GM23248 (cell line): ENCODE results near the gene DENND6B. TPM values are rescaled to one million over a fixed set of nuclear protein-coding genes. Genes with fewer than 3 reads are reported as not detected.

ENCODE experiments used
- DNase-seq: peaks from one replicate; pipeline ENCODE4 v3.0.0-alpha.2; 2015
- H2AFZ ChIP-seq: fragments of 200-600 bp; sonication (generic); 2 replicates; pipeline ENCODE4 v1.6.1; 2016; ENCODE audit warnings: antibody characterized with exemption
- H3F3A ChIP-seq: fragments of 200-600 bp; sonication (generic); 2 replicates; pipeline ENCODE4 v1.6.1; 2016; ENCODE audit warnings: mild to moderate bottlenecking, antibody characterized with exemption, mixed run types; ENCODE audit not compliant: insufficient read depth
- H3K27ac ChIP-seq: fragments of 200-600 bp; sonication (generic); 2 replicates; pipeline ENCODE4 v1.5.1; 2016; ENCODE audit warnings: mild to moderate bottlenecking
- H3K27me3 ChIP-seq: fragments of 200-600 bp; sonication (generic); replicated peaks from 2 replicates; pipeline ENCODE4 v1.6.1; 2016; ENCODE audit warnings: mild to moderate bottlenecking; ENCODE audit not compliant: insufficient read depth
- H3K36me3 ChIP-seq: fragments of 200-600 bp; sonication (generic); 2 replicates; pipeline ENCODE4 v1.6.1; 2016; ENCODE audit warnings: low read depth, mild to moderate bottlenecking
- H3K4me1 ChIP-seq: fragments of 200-600 bp; sonication (generic); 2 replicates; pipeline ENCODE4 v1.6.1; 2016; ENCODE audit warnings: mild to moderate bottlenecking; ENCODE audit not compliant: insufficient read depth
- H3K4me2 ChIP-seq: fragments of 200-600 bp; sonication (generic); one replicate; pipeline ENCODE4 v1.6.1; 2016; ENCODE audit warnings: mild to moderate bottlenecking; ENCODE audit not compliant: unreplicated experiment
- H3K4me3 ChIP-seq: fragments of 200-600 bp; sonication (generic); 2 replicates; pipeline ENCODE4 v1.5.1; 2016; ENCODE audit warnings: mild to moderate bottlenecking
- H3K79me2 ChIP-seq: fragments of 200-600 bp; sonication (generic); 2 replicates; pipeline ENCODE4 v1.6.1; 2016; ENCODE audit warnings: mild to moderate bottlenecking; ENCODE audit not compliant: insufficient read depth
- H3K9ac ChIP-seq: fragments of 200-600 bp; sonication (generic); 2 replicates; pipeline ENCODE4 v1.6.1; 2016; ENCODE audit warnings: mild to moderate bottlenecking
- H3K9me2 ChIP-seq: fragments of 200-600 bp; sonication (generic); 2 replicates; pipeline ENCODE4 v1.6.1; 2016; ENCODE audit warnings: mixed run types, mild to moderate bottlenecking, moderate library complexity; ENCODE audit not compliant: insufficient read depth
- H3K9me3 ChIP-seq: fragments of 200-600 bp; sonication (generic); one replicate; pipeline ENCODE4 v1.6.1; 2017; ENCODE audit warnings: low read depth
- H4K20me1 ChIP-seq: fragments of 200-600 bp; sonication (generic); 2 replicates; pipeline ENCODE4 v1.6.0; 2016; ENCODE audit not compliant: insufficient read depth
- EZH2 ChIP-seq: fragments of 200-600 bp; sonication (generic); IDR thresholded peaks from 2 replicates; pipeline ENCODE4 v1.6.1; 2018; ENCODE audit warnings: antibody characterized with exemption, mild to moderate bottlenecking; ENCODE audit not compliant: insufficient read depth, poor library complexity, severe bottlenecking
- EZH2phosphoT487 ChIP-seq: fragments of 200-600 bp; sonication (generic); IDR thresholded peaks from 2 replicates; pipeline ENCODE4 v1.6.1; 2018; ENCODE audit warnings: antibody characterized with exemption, moderate library complexity, mild to moderate bottlenecking, low read depth; ENCODE audit not compliant: insufficient read depth
- whole genome bisulfite sequencing, 2 experiments: methylation state at CpG; one replicate each; pipeline ENCODE4 v1.1.6; 2015 to 2017; ENCODE audit warnings: low lambda C conversion rate in 2 of 2, low coverage in 1 of 2; ENCODE audit errors: missing lambda C conversion rate in 2 of 2; 5-methylcytosine and 5-hydroxymethylcytosine counted together
- in situ Hi-C: fragments of 300-500 bp; cut with MboI; formaldehyde crosslinking; loops from 2 replicates; pipeline ENCODE4 v1.15.0; 2020
- polyA plus RNA-seq: library from polyadenylated mRNA; unstranded; fragments of >200 nt; fragmentation: Nextera tagmentation; extraction: Ambion mirVana; gene quantifications from 2 replicates; pipeline ENCODE4 v1.2.1, GENCODE V29; 2016
- total RNA-seq: library from RNA; depleted of rRNA; stranded (reverse); fragments of >200 nt; shearing (Covaris generic); gene quantifications from 2 replicates; pipeline ENCODE4 v1.2.3, GENCODE V29; 2014

DENND6B gene
- total and polyA plus RNA-seq, 2 experiments from 2014 or later, result 5.7 to 6.1 TPM

DNA sequence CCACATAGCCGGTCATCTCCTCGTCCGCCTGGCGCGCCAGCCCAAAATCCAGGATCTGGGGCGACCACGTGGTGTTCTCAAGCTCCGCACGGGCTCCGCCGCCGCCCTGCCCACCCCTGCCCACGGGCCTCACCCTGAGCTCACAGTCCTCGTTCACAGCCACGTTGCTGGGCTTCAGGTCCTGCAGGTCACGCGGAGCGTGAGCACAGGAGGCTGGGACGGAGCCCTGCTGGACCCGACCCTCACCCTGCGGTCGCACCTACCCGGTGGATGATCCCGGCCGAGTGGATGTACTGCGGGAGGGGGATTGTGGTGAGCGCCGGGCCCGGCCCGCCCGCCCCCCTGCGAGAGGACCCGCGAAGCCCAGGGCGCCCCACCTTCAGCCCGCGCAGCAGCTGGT lies 59.8 kb downstream of the DENND6B start:
- 36 to 39% methylated on average over 30 to 34 of the region's 37 CpGs for WGBS, 2 experiments
- H2AFZ ChIP-seq, result no peak overlapping the region
- no peak for DNase-seq
- no peaks in the 10 kb centered on the region for H3K36me3 ChIP-seq
- no peaks in the 10 kb centered on the region for H4K20me1 ChIP-seq
- H3K9me2 ChIP-seq, result no peaks in the 10 kb centered on the region
- H3K9me3 ChIP-seq, result no peaks in the 10 kb centered on the region
- TF ChIP-seq EZH2 (no peak), EZH2phosphoT487 (no peak)
- H3K4me2 ChIP-seq, result no peak overlapping the region
- peak overlapping the region; percentile 63; the same call in 1 of the 2 replicates for H3K4me3 ChIP-seq
- peaks cover 7% of the 10 kb centered on the region for H3K4me1 ChIP-seq
- H3K27me3 ChIP-seq, result no peaks in the 10 kb centered on the region
- H3K79me2 ChIP-seq, result no peaks in the 10 kb centered on the region
- no peak overlapping the region for H3K27ac ChIP-seq
- no peak overlapping the region for H3K9ac ChIP-seq
- H3F3A ChIP-seq, result no peaks in the 10 kb centered on the region
- in situ Hi-C loops, result no loop called here

DNA sequence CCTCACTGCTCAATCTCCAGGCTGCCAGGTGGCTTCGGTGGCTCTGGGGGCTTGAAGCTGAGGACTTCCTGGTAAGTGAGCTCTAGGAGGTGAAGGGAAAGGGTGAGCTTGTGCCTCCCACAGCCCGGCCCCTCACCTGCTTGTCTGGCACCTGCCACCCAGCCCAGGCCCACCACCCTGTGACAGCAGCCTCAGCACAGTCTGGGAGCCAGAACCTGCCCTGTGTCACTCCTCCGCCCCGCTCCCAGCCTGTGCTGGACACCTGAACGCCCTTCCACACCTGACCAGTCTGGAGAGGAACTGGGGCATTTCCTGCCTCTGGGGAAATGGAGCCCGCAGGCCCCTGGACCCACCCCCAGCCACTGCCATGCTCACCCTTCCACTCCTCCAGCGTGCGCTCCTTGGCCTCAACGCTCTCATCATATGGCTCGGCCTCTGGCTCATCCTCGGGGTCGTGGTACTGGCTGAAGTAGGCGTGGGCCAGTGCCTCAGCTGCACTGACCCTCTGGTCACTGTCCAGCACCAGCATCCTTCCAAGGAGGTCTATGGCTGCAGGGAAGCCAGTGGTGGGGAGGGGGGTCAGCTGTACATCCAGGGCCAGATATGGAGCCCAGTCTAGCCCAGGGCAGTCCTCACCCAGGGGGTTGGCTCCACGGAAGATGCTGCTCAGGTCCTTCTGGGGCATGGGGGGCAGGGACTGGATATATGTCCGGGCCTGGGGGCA lies 61.7 kb downstream of the DENND6B start:
- no peaks in the 10 kb centered on the region for H3K9me3 ChIP-seq
- H3F3A ChIP-seq, result no peaks in the 10 kb centered on the region
- no peak for DNase-seq
- TF ChIP-seq EZH2phosphoT487 (no peak), EZH2 (no peak)
- H4K20me1 ChIP-seq, result no peaks in the 10 kb centered on the region
- no peak overlapping the region for H3K4me2 ChIP-seq
- peaks cover 3% of the 10 kb centered on the region; the same call in 1 of the 2 replicates for H3K79me2 ChIP-seq
- 0 out of 2 replicates have a peak, but pooled peaks cover 2% of the 10 kb centered on the region for H3K4me1 ChIP-seq
- H3K27ac ChIP-seq, result no peak overlapping the region
- 80 to 81% methylated on average over 13 to 15 of the region's 15 CpGs for WGBS, 2 experiments
- H3K4me3 ChIP-seq, result no peak overlapping the region
- H3K9ac ChIP-seq, result no peak overlapping the region
- H3K27me3 ChIP-seq, result no peaks in the 10 kb centered on the region
- no peaks in the 10 kb centered on the region for H3K9me2 ChIP-seq
- no peaks in the 10 kb centered on the region for H3K36me3 ChIP-seq
- no peak overlapping the region for H2AFZ ChIP-seq
- in situ Hi-C loops, result no loop called here

- Histone ChIP-seq H3K9me2 (no peaks in the 10 kb centered on the region), H3F3A (no peaks in the 10 kb centered on the region), H3K36me3 (no peaks in the 10 kb centered on the region), H4K20me1 (no peaks in the 10 kb centered on the region), H3K79me2 (peaks cover 9% of the 10 kb centered on the region), H3K4me1 (0 out of 2 replicates have a peak, but pooled peaks cover 3% of the 10 kb centered on the region), H3K9me3 (no peaks in the 10 kb centered on the region), H3K27ac (no peak overlapping the region), H3K4me2 (no peak overlapping the region), H2AFZ (no peak overlapping the region), H3K4me3 (no peak overlapping the region), H3K9ac (no peak overlapping the region), H3K27me3 (no peaks in the 10 kb centered on the region)
- in situ Hi-C loops, result no loop called here
- TF ChIP-seq EZH2 (no peak), EZH2phosphoT487 (no peak)
- WGBS, 2 experiments, result 68 to 74% methylated on average over 14 to 15 of the region's 15 CpGs
- DNase-seq, result no peak
Measured at GRCh38 chr22:50264104-50264745, 62.6 kb downstream of the DENND6B start.

- H3F3A ChIP-seq, result no peaks in the 10 kb centered on the region
- DNase-seq, result no peak
- no peak overlapping the region for H3K4me2 ChIP-seq
- H3K27me3 ChIP-seq, result no peaks in the 10 kb centered on the region
- H3K4me1 ChIP-seq, result 0 out of 2 replicates have a peak, but pooled peaks cover 3% of the 10 kb centered on the region
- no peak overlapping the region for H3K9ac ChIP-seq
- no peaks in the 10 kb centered on the region for H3K9me2 ChIP-seq
- H3K27ac ChIP-seq, result no peak overlapping the region
- TF ChIP-seq EZH2 (no peak), EZH2phosphoT487 (no peak)
- H3K9me3 ChIP-seq, result no peaks in the 10 kb centered on the region
- H2AFZ ChIP-seq, result no peak overlapping the region
- H3K4me3 ChIP-seq, result no peak overlapping the region
- H3K79me2 ChIP-seq, result peaks cover 21% of the 10 kb centered on the region
- no peaks in the 10 kb centered on the region for H4K20me1 ChIP-seq
- 59 to 64% methylated on average over 9 of the region's 9 CpGs for WGBS, 2 experiments
- in situ Hi-C loops, result no loop called here
- H3K36me3 ChIP-seq, result no peaks in the 10 kb centered on the region
Measured at GRCh38 chr22:50262973-50263617, 63.7 kb downstream of the DENND6B start.
